GM19452 (cell line): ENCODE results near the gene AP3S2.
"Not testable (repeated sequence)": the region's sequence is repeated elsewhere in the genome, so short reads cannot be mapped to it uniquely, and the experiment has no call there.

Experiments used
- ATAC-seq: cut with Tn5 transposase; IDR thresholded peaks from one replicate; pipeline ENCODE4 v1.9.1; 2021; ENCODE audit not compliant: unreplicated experiment

AP3S2 gene

GRCh38 chr15:89869490-89869889 lies 24.3 kb downstream of the AP3S2 start:
- ATAC-seq, result not testable (repeated sequence)

- no peak for ATAC-seq
These were observed 28.6 kb downstream of the AP3S2 start for GRCh38 chr15:89864958-89865739.

- no peak for ATAC-seq
These were observed 29.9 kb downstream of the AP3S2 start for GRCh38 chr15:89863918-89864317.

GRCh38 chr15:89860891-89861290 lies 32.9 kb downstream of the AP3S2 start:
- ATAC-seq, result no peak

- no peak for ATAC-seq
These were observed 33.4 kb downstream of the AP3S2 start for GRCh38 chr15:89860431-89860830.

GRCh38 chr15:89858661-89859458 lies 34.9 kb downstream of the AP3S2 start:
- ATAC-seq, result no peak

- no peak for ATAC-seq
These were observed 36.1 kb downstream of the AP3S2 start for GRCh38 chr15:89857673-89858072.

- ATAC-seq, result no peak
These were observed 37.8 kb downstream of the AP3S2 start for GRCh38 chr15:89855948-89856347.

- ATAC-seq, result not testable (repeated sequence)
These were observed 38.9 kb downstream of the AP3S2 start for GRCh38 chr15:89854863-89855262.

- ATAC-seq, result no peak
These were observed 41.3 kb downstream of the AP3S2 start for GRCh38 chr15:89852342-89852995.

GRCh38 chr15:89851673-89852341 lies 42.0 kb downstream of the AP3S2 start:
- ATAC-seq, result peak; percentile 68

GRCh38 chr15:89848970-89849292 lies 44.9 kb downstream of the AP3S2 start:
- no peak for ATAC-seq

- ATAC-seq, result no peak
These were observed 46.7 kb downstream of the AP3S2 start for GRCh38 chr15:89847101-89847500.

GRCh38 chr15:89845305-89845893 lies 48.4 kb downstream of the AP3S2 start:
- ATAC-seq, result no peak

GRCh38 chr15:89841962-89842361 lies 51.8 kb downstream of the AP3S2 start:
- no peak for ATAC-seq

GRCh38 chr15:89841306-89841705 lies 52.5 kb downstream of the AP3S2 start:
- no peak for ATAC-seq

GRCh38 chr15:89839167-89839810 lies 54.5 kb downstream of the AP3S2 start:
- ATAC-seq, result no peak

- ATAC-seq, result no peak
These were observed 56.0 kb downstream of the AP3S2 start for GRCh38 chr15:89837830-89838178.

GRCh38 chr15:89837134-89837829 lies 56.5 kb downstream of the AP3S2 start:
- ATAC-seq, result no peak
